ENCODE results near the gene GMEB2. TPM values are rescaled to one million over a fixed set of nuclear protein-coding genes. Genes with fewer than 3 reads are reported as not detected.
"Not testable (repeated sequence)": the region's sequence is repeated elsewhere in the genome, so short reads cannot be mapped to it uniquely, and the experiment has no call there.

GMEB2 gene
- total RNA-seq, 1 experiment from 2014 or later, result 17.0 TPM

DNA sequence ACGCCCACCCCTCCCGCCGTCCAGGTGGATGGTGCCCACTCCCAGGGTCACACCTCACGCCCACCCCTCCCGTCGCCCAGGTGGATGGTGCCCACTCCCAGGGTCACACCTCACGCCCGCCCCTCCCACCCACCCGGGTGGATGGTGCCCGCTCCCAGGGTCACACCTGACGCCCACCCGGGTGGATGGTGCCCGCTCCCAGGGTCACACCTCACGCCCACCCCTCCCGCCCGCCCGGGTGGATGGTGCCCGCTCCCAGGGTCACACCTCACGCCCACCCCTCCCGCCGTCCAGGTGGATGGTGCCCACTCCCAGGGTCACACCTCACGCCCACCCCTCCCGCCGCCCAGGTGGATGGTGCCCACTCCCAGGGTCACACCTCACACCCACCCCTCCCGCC, 23.6 kb upstream of the GMEB2 start:
- not testable (repeated sequence) for DNase-seq; H3K4me3 ChIP-seq (ENCODE audit: insufficient read depth, low read depth, low read length); H3K36me3 ChIP-seq (replicated peaks; ENCODE audit: control insufficient read depth, insufficient read depth, low read length)
- H3K27me3 ChIP-seq (ENCODE audit: control insufficient read depth, insufficient read depth, low read length), result peaks cover 12% of the 10 kb centered on the region

DNA sequence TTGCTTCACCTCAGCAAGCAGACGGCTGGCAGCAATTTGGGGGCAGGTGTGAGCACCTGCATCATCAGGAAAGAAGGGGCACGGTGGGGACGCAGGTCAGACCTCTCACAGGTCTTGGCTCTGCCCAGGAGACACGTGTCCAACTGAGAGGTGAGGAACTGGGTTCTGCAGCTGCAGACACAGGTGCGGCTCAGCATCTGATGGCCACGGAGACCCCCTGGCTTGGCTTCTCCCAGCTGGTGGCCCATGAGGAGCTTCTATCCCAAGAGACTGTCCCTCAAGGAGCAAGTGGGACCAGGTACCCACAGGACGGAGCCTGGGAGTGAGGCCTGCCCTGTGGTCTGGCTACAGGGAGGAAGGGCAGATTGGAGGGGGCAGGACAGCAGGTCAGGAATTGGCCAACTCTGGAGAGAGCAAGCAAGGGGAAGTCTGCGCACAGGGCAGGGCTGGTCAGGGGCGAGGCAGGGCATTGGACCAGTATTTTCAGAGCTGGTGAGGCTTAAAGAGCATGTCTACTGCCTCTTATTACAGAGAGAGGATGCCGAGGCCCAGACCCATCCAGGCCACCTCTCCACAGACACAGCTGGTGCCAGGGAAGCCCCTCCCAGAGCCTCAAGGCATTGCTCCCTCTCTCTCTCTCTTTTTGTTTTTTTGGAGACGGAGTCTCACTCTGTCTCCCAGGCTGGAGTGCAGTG, 22.1 kb upstream of the GMEB2 start:
- no peak overlapping the region for H3K4me3 ChIP-seq (ENCODE audit: insufficient read depth, low read depth, low read length)
- no peaks in the 10 kb centered on the region for H3K36me3 ChIP-seq (replicated peaks; ENCODE audit: control insufficient read depth, insufficient read depth, low read length)
- DNase-seq, result no peak
- H3K27me3 ChIP-seq (ENCODE audit: control insufficient read depth, insufficient read depth, low read length), result peaks cover 12% of the 10 kb centered on the region

DNA sequence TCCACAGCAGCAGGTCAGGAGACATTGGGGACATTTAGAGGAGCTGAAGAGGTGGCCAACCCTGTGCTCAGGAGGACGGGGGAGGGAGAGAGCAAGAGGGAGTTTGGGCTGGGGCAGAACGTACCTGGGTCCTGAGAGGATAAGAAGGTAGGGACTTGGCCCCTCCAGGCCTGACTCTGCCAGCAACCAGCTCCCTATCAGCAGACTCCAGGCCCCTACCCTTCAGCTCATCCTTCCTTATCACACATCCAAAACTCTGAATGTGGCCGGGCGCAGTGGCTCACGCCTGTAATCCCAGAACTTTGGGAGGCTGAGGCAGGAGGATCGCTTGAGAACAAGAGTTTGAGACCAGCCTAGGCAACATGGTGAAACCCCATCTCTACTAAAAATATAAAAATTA, 21.3 kb upstream of the GMEB2 start:
- no peak overlapping the region for H3K4me3 ChIP-seq (ENCODE audit: insufficient read depth, low read depth, low read length)
- no peak for DNase-seq
- H3K36me3 ChIP-seq (replicated peaks; ENCODE audit: control insufficient read depth, insufficient read depth, low read length), result no peaks in the 10 kb centered on the region
- H3K27me3 ChIP-seq (ENCODE audit: control insufficient read depth, insufficient read depth, low read length), result peaks cover 12% of the 10 kb centered on the region

DNA sequence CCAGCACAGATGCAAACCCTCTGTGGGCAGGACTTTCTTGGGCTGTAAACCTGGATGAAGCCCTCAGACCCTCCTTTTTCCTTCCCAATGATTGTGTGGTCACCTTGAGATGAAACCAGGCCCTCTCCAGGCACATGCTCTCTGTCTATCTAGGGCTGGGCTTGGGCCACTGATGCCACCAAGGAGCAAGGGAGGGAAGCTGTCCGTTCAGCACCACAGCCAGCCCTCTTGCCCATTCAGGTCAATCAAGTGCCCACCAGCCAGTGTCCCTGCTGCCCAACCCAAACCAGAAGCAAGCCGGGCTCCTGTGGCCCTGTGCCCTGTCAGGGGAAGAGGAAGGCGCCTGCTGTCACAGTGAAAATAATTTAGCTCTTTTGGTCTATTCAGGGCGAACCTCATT, 18.3 kb upstream of the GMEB2 start:
- peaks cover 3% of the 10 kb centered on the region; the same call in 1 of the 2 replicates for H3K27me3 ChIP-seq (ENCODE audit: control insufficient read depth, insufficient read depth, low read length)
- H3K4me3 ChIP-seq (ENCODE audit: insufficient read depth, low read depth, low read length), result no peak overlapping the region
- H3K36me3 ChIP-seq (replicated peaks; ENCODE audit: control insufficient read depth, insufficient read depth, low read length), result no peaks in the 10 kb centered on the region
- no peak for DNase-seq

DNA sequence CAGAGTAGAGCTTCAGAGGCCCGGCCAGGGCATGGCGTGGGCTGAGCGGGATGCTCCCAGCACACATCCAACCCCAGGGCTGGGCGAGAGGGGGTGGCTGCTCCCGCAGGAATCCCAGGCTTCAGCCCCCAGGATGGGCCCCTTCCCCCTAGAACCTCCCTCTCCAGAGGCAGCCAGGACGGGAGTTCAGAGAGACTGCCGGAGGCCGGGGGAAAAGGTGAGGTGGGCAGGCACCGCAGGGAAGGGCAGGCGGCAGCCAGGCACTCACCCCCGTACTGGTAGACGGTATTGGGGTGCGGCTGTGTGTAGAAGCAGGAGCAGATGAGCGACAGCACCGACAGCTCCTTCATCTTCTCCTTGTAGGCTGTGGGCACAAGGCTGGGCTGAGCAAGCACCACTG, 17.0 kb upstream of the GMEB2 start:
- DNase-seq, result no peak
- no peak overlapping the region for H3K4me3 ChIP-seq (ENCODE audit: insufficient read depth, low read depth, low read length)
- peaks cover 3% of the 10 kb centered on the region; the same call in 1 of the 2 replicates for H3K27me3 ChIP-seq (ENCODE audit: control insufficient read depth, insufficient read depth, low read length)
- H3K36me3 ChIP-seq (replicated peaks; ENCODE audit: control insufficient read depth, insufficient read depth, low read length), result no peaks in the 10 kb centered on the region

DNA sequence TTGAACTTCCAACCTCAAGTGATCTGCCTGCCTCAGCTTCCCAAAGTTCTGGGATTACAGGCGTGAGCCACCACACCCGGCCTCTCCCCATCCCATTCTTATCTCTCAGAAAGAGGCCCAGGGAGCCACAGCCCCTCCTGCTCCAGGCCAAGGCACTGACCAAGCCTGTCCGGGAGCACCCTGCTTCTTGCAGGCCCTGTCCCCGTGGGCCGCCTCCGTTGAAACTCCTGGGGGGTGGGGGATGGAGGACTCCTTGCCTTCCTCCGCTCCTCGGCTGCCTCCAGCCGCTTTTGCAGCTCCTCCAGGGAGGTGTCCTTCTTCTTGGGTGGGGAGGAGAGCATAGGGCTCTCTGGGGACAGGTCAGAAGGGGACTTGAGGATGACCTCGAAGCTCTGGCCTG, 16.6 kb upstream of the GMEB2 start:
- H3K36me3 ChIP-seq (replicated peaks; ENCODE audit: control insufficient read depth, insufficient read depth, low read length), result no peaks in the 10 kb centered on the region
- H3K27me3 ChIP-seq (ENCODE audit: control insufficient read depth, insufficient read depth, low read length), result peaks cover 3% of the 10 kb centered on the region; the same call in 1 of the 2 replicates
- DNase-seq, result no peak
- no peak overlapping the region for H3K4me3 ChIP-seq (ENCODE audit: insufficient read depth, low read depth, low read length)

DNA sequence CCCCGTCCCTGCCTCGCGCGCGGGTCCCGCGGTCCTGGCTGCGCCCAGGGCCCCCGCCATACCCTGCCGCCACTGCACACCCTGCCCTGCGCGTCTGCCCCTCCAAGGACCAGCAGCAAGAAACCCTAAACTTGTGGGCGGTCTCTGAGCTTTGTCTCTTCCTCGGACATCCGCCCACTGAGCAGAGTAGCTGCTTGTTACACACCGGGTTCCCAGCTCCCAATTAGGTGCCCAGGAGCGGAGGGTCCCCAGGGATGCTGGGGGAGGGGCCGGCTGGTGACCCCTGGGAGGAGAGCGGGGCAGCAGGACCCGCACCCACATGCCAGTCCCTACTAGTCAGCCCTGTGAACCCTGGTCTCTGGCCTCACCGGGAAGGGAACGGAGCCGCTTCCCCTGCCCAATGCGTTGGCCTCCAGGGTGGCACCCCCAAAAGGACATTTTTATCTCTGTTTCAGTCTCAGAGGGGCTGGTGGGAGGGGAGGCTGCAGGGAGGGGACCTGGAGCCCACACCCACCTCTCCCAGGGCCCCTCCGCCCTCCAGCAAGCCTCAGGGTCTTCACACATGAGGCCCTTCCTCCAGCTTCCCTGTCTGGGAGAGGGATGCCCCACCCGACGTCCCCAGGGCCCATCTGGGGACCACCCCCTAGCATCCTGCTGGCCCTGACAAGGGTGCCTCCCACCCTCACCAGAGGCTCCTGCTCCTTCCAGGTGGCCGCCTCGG, 15.8 kb upstream of the GMEB2 start:
- Histone ChIP-seq H3K36me3 (replicated peaks; ENCODE audit: control insufficient read depth, insufficient read depth, low read length) (no peaks in the 10 kb centered on the region), H3K4me3 (ENCODE audit: insufficient read depth, low read depth, low read length) (peak overlapping the region; percentile 54), H3K27me3 (ENCODE audit: control insufficient read depth, insufficient read depth, low read length) (peaks cover 3% of the 10 kb centered on the region; the same call in 1 of the 2 replicates)
- peak; percentile 76 for DNase-seq

DNA sequence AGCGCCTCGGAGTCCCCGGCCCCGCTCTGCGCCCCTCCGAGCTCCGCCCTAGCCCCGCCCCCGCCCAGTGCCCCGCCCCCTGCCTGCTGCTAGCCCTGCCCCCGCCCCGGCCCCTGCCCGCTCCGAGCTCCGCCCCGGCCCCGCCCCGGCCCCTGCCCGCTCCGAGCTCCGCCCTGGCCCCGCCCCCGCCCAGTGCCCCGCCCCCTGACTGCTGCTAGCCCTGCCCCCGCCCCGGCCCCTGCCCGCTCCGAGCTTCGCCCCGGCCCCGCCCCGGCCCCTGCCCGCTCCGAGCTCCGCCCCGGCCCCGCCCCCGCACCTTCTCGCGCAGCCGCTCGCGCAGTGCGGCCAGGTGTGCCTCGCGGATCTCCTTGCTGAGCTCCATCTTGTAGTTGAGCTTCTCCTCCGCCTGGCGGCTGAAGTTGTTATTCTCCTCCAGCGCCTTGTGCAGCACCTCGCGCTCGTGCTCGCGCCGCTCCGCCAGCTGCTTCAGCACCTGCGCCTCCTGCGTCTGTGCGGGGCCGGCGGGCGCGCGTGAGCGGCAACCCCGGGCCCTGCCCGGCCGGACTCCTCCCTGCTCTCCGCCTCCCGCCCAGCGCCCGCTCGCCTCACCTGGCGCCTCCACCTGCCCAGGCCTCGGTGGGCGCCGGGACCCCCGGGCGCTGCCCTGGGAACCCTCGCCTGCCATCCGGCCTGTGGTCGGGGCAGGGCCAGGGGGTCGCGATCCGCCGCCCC, 15.1 kb upstream of the GMEB2 start:
- Histone ChIP-seq H3K27me3 (ENCODE audit: control insufficient read depth, insufficient read depth, low read length) (peaks cover 3% of the 10 kb centered on the region; the same call in 1 of the 2 replicates), H3K36me3 (replicated peaks; ENCODE audit: control insufficient read depth, insufficient read depth, low read length) (no peaks in the 10 kb centered on the region), H3K4me3 (ENCODE audit: insufficient read depth, low read depth, low read length) (peak overlapping the region; percentile 54)
- DNase-seq, result peak; percentile 98

DNA sequence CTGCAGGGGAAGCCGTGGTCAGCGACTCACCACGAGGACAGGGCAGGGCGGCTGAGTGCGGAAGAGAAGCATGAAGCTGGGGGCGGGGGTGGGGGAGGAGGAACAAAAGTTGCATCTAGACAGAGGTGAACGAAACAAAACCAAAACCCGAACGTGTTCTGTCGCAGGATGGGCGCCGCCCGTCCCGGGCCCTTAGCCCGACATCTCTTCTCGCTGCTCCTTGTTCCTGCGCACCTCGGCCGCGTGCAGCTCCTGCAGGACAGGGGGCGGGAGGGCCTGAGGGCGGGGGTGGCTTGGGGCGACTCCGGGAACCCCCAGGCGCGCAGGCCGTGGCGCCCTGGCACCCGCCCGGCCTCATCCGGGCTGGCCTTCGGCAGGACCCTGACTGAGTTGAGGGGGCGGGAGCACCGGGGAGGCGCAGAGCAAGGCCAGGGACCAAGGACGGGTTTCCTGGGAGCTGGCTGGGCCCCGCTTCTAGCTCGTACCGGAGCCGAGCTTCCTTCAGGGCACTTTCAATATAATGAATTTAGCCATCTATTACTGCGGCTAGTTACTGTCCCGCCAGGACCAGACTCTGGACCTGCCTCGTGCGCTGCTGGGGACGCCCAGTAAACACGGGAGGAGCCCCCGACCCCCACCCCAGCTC, 14.4 kb upstream of the GMEB2 start:
- peak overlapping the region; percentile 47 for H3K4me3 ChIP-seq (ENCODE audit: insufficient read depth, low read depth, low read length)
- peaks cover 3% of the 10 kb centered on the region; the same call in 1 of the 2 replicates for H3K27me3 ChIP-seq (ENCODE audit: control insufficient read depth, insufficient read depth, low read length)
- DNase-seq, result no peak
- no peaks in the 10 kb centered on the region for H3K36me3 ChIP-seq (replicated peaks; ENCODE audit: control insufficient read depth, insufficient read depth, low read length)

DNA sequence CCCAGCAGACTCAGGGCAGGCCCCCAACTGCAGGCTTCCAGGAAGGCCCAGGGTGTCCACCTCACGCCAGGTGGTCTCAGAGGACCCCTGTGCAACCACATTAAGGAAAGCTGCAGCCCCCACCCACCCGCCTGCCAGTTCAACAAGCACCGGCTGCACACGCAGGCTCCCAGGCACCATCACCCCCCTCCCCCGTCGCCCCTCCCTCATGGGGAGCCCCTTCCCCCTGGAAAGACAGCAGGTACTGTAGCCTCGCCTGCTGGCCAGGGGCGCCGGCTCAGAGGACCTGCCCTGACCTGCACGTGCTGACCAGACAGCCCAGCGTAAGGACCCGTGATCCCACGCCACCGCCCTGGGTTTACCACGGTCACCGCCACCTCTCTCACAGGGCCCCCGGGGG, 13.8 kb upstream of the GMEB2 start:
- DNase-seq; H3K4me3 ChIP-seq (ENCODE audit: insufficient read depth, low read depth, low read length); H3K27me3 ChIP-seq (ENCODE audit: control insufficient read depth, insufficient read depth, low read length); H3K36me3 ChIP-seq (replicated peaks; ENCODE audit: control insufficient read depth, insufficient read depth, low read length): not testable (repeated sequence)

DNA sequence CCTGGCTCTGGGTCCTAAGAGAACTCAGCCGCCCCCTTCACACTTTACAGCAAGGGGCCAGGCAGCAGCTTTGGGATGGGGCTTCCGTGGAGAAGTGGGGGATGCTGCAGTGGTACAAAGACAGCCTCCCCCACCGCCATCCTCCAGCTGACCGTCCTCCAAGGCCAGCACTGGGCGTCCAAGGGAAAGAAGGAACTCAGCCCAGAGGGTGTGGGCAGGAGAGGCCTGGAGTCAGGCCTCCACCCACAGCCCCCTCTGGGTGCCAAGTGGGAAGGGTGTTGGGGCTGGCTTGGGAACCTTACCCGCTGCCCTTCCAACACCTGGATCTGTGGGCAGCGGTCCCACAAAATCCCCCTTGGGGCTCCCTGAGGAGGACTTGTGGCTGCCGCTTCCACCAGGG, 13.2 kb upstream of the GMEB2 start:
- Histone ChIP-seq H3K27me3 (ENCODE audit: control insufficient read depth, insufficient read depth, low read length) (peaks cover 3% of the 10 kb centered on the region; the same call in 1 of the 2 replicates), H3K36me3 (replicated peaks; ENCODE audit: control insufficient read depth, insufficient read depth, low read length) (no peaks in the 10 kb centered on the region), H3K4me3 (ENCODE audit: insufficient read depth, low read depth, low read length) (no peak overlapping the region)
- no peak for DNase-seq

DNA sequence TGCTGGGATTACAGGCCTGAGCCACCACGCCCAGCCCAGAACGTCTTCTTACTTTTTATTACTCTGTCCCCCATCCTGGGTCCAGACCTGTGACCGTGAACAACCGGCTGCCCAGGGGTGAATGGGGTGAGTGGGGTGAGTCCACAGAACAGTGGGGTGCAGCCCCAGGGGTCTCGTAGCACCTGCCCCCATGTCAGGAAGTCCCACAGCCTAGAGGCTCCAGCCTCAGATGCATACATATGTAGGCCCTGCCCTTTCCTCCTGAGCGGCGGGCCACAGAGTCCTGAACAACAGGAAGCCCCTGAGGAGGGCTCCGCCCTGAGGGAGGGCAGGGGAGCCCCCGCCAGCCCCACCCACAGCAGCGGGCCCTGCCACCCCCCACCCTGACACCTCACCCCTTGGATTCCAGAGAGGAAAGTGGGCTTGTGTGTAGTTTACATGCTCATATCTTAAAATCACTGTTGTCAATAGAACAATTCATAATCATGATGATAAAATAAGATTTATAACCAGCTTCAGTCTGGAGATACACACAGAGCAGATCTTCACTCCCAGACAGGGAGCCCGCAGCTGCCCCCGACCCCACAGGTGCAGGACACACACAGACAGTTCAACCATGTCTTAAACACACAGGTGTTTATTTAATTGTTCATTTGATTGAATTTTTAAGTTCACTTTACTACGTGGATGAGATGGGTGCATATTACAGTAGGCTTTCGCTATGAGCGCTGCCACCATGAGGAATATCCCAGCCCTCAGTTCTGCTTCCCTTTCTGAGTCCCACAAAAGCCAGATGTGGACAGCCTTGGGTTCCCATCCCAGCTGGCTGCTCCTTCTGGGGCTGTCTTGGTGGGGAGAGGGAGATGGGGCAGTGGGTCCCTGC, 12.4 kb upstream of the GMEB2 start:
- no peak for DNase-seq
- Histone ChIP-seq H3K27me3 (ENCODE audit: control insufficient read depth, insufficient read depth, low read length) (peaks cover 3% of the 10 kb centered on the region; the same call in 1 of the 2 replicates), H3K4me3 (ENCODE audit: insufficient read depth, low read depth, low read length) (no peak overlapping the region), H3K36me3 (replicated peaks; ENCODE audit: control insufficient read depth, insufficient read depth, low read length) (no peaks in the 10 kb centered on the region)

DNA sequence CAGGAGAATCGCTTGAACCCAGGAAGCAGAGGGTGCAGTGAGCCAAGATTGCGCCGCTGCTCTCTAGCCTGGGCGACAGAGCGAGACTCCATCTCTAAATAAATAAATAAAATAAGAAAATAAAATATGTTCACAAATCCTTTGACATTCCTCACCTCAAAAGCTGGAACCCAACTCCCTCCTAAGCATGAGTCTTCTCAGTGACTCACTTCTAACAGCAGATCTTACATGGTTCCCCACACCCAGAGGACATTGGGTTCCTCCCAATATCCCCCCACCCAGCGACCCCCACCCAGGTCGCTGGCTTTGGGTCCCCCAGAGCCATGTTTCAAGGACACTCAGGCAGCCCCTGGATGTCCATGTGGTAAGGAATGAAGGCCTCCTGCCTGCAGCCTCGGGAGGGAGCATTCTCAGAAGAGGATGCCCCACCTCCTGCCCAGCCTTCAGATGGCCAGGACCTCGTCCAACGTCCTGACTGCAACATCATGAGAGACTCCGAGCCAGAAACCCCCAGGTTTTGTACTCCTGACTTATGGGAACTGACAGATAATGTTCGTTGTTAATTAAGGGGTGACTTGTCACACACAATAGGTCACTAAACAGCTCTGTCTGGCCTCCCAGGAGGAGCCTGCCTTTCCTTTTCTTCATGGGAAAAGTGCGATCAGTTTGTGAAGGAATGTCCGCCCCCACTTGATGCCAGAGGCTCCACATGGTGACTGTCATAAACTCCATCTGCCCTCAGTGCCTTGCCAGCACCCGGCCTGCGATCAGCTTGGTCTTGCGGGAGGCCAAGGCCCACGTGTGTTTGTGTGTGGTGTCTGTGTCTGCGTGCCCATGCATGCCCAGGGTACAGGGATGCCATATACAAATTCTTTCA, 10.1 kb upstream of the GMEB2 start:
- Histone ChIP-seq H3K4me3 (ENCODE audit: insufficient read depth, low read depth, low read length) (no peak overlapping the region), H3K36me3 (replicated peaks; ENCODE audit: control insufficient read depth, insufficient read depth, low read length) (no peaks in the 10 kb centered on the region), H3K27me3 (ENCODE audit: control insufficient read depth, insufficient read depth, low read length) (peaks cover 3% of the 10 kb centered on the region; the same call in 1 of the 2 replicates)
- no peak for DNase-seq
